ENCODE results near the gene C6orf120.
"Not testable (repeated sequence)": the region's sequence is repeated elsewhere in the genome, so short reads cannot be mapped to it uniquely, and the experiment has no call there.

C6orf120 gene

GRCh38 chr6:169684056-169684455 is 17.9 kb upstream of the C6orf120 start:
- ATAC-seq (no peak), DNase-seq (no peak)

DNA sequence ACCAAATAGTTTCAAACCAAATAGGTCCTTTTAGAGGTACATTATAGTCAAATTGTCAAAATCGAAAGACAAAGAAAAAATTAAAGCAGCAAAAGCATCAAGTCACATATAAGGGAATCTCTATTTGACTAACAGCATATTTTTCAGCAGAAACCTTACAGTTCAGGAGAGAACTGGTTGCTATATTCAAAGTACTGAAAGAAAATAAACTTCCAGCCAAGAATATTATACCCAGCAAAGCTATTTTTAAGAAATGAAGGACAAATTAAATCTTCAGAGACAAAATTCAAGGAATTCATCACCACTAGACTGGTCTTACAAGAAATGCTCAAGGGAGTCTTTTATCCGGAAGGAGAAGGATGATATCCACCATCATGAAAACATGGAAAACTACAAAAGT is 16.1 kb upstream of the C6orf120 start:
- ATAC-seq = no peak
- no peak for DNase-seq

DNA sequence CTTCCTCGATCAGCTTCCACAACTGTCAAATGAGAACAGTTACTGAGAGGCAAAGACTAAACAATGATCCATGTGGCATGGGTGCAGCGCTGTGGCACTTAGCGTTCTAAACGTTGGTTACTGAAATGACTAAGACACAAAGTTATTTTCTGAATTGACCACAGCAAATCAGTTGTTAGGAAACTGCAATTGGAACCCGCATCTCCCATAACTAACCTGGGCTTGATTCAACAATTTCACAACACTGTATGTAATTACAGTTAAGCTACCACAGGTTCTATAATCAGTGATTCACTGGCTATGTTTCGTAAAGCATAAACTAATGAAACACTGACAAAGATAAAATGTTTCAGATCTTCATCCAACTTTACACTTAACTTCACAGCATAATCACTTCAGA is 12.6 kb upstream of the C6orf120 start:
- ATAC-seq (no peak), DNase-seq (no peak)

DNA sequence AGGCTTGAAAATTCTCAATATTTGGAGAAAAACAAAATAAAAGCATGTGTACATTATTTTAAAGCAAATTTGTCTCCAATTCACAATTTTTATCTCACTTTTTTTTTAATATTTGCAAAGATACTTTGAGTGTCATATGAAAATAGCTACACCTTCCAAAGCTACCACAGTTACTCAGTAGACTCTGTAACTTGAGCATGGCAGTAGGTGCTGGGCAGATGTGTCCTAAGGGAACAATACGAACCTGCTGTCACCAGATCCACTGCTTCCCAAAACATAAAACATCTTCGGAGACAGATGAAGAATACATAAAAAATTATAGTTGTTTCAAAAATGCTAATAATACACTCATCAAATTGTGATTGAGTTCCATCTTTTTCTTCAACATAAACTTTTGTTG is 10.7 kb upstream of the C6orf120 start:
- DNase-seq (no peak), ATAC-seq (no peak)

DNA sequence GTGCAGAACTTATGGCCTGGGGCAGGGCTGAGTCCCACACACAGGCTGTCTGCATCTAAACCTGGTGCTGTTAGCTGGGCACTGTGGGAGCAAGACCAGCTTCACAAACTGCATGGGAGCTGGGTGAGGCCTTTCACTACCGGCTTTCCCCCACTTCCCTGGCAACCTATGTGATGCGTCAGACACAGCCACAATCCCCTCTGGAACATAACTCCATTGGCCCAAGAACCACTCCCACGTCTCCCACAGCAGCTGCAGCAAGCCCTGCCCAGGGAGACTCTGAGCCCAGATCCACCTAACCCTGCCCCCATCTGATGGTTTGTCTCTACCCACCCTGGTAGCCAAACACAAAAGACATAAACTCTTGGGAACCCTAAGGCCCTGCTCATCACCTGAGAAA is 9.4 kb upstream of the C6orf120 start:
- DNase-seq (no peak), ATAC-seq (no peak)

DNA sequence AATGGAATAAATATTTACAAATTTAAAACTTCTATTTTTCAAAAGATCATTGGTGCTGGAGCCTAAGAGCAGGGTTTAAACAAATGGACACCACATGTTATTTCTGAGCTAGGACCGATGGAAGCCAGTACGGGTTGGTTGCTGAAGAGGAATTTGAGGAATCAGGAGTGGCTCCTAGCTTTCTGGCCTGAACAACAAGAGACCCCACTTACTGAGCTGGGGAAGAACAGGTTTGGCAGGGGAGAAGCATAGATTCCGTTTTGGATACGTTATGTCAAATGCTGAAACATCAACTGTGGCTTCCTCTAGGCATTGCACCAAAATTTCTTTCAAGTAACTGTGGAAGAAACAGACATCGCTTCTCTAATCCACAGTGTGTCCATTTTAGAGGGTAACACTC is 6.8 kb upstream of the C6orf120 start:
- ATAC-seq = no peak
- no peak for DNase-seq

DNA sequence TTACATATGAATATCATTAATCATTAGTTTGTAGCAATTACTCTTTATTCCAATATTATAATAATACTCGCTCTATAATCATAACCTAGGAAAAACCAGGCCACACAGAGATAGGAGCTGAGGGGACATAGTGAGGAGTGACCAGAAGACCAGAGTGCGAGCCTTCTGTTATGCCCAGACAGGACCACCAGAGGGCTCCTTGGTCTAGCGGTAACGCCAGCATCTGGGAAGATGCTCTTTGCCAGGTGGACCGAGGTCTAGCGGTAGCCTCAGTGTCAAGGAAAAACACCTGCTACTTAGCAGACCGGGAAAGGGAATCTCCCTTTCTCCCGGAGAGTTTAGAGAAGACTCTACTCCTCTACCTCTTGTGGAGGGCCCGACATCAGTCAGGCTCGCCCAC is 4.8 kb upstream of the C6orf120 start:
- peak; percentile 32 for DNase-seq
- ATAC-seq = not testable (repeated sequence)

- DNase-seq (no peak), ATAC-seq (no peak)
Observed at GRCh38 chr6:169700296-169700695, 1.6 kb upstream of the C6orf120 start.

GRCh38 chr6:169701311-169701953 is 494 bp upstream of the C6orf120 start:
- DNase-seq (peak; percentile 17), ATAC-seq (no peak)

DNA sequence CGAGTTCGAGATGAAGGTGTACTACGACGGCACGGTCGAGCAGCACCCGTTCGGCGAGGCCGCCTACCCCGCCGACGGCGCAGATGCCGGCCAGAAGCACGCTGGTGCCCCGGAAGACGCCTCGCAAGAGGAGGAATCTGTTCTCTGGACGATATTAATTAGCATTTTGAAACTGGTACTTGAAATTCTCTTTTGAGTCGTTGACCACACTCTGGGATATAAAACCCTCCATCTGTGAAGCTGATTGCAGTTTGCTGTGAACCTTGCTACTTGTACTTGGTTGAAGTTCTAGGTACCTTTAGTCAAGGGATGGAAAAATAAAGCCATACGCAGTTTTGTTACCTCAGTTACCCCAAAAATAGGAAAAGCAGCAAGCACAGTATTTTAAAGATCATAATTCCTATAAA is 917 bp downstream of the C6orf120 start:
- DNase-seq (peak; percentile 50), ATAC-seq (peak; percentile 1)

DNA sequence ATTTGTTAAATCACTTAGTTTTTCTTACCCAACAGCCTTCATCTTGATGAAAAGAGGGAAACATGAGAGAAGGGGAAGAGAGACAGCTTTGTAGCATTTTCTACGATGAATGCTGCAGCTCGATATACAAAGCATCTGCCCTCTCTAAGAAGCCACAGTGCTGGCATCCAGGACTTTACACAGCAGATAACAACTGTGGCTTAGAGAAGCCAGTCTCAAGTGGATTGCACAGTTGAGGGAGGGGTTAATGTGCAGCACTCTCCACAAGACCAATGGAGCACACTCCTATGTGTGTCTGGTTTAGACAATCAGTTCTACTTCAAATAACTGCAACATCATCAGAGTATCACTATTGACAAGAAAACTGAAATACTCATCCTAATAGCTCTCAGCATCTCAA is 5.8 kb downstream of the C6orf120 start:
- DNase-seq = no peak
- no peak for ATAC-seq

- DNase-seq = no peak
- no peak for ATAC-seq
Observed at GRCh38 chr6:169709293-169709692, 7.4 kb downstream of the C6orf120 start.

DNA sequence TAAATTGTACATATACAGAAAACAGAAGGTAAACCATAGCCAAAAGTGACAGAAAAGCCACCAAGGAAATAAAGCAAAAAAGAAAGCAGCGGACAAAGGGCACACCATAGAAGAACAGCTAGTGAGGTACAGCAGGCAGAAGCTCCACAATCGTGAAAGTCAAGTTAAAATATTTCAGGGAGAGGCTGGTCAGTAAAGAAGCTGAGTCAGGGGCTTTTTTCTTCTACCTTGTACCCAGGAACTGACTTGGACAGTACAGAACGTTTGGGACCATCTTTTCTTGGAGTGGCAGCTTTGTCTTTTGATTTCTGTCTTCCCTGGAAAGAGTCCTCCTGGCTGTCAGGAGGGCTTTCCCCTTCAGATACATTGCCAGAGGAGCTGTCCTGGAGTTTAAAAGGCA is 8.1 kb downstream of the C6orf120 start:
- DNase-seq (no peak), ATAC-seq (no peak)

- ATAC-seq (peak; percentile 61), DNase-seq (no peak)
Observed at GRCh38 chr6:169714178-169714577, 12.3 kb downstream of the C6orf120 start.

- DNase-seq (no peak), ATAC-seq (no peak)
Observed at GRCh38 chr6:169714595-169714994, 12.7 kb downstream of the C6orf120 start.

GRCh38 chr6:169719117-169719516 is 17.2 kb downstream of the C6orf120 start:
- ATAC-seq (no peak), DNase-seq (no peak)

GRCh38 chr6:169720207-169720855 is 18.4 kb downstream of the C6orf120 start:
- DNase-seq = no peak

DNA sequence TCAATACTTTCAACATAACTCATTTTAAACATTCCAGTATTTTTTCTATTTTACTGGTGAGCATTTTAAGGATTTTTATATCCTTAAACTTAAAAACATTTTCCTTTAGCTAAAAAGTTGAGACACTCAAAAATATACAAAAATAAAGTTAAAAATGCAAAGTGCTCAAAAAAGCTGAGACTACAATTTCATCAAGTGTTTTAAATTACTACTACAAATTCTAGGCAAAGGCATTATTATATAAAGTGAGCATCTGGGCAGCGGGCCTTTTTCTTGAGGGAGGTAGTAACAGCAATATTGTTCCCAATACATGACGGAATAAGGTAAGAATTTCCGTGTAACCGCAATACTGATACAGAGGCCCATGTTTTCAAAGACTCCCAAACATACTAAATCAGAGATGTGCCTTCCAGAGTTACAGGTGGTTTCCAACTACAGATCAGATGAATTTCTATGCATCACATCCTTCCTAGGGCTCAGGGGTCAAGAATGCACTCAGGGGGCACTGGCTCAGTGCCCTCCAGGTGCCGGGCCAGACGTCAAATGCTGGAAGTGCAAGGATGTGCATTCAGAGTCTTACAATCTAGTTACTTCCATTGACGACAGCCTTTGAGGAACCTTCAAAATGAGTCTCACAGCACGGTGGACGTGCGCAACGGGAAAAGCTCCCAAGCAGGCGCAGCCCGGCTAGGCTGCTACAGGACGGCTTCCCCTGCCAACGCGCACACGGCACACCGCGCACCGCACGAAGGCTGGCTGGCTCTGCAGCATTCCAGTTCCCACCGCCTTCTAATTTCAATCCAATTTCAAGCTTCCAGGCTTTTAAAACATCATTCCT is 20.7 kb downstream of the C6orf120 start:
- DNase-seq = peak; percentile 43
- ATAC-seq = peak; percentile 37

More at GRCh38 chr6:169720207-169720855, 18.4 kb downstream of the C6orf120 start:
- ATAC-seq = no peak

- DNase-seq (peak; percentile 70), ATAC-seq (peak; percentile 34)
Observed at GRCh38 chr6:169723200-169723909, 21.4 kb downstream of the C6orf120 start.

DNA sequence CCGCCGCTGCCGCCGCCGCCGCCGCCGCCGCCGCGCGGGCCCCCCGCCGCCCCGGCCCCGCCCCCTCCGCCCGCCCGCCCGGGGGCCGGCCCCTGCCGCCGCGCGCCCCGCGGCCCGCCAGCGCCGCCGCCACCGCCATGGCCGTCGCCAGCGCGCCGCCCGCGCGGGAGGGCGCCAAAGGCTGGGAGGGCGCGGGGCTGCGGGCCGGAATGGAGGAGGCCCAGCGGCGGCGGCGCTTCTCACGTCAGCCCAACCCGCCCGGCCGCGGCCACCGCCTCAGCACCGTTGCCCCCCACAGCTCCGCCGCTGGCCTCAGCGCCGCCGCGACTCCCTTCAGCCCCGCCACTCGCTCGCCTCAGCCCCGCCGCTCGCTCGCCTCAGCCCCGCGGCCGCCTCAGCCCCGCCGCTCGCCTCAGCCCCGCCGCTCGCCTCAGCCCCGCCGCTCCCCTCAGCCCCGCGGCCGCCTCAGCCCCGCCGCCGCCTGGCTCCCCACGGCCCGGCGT is 22.1 kb downstream of the C6orf120 start:
- peak; percentile 51 for DNase-seq
- peak; percentile 48 for ATAC-seq

DNA sequence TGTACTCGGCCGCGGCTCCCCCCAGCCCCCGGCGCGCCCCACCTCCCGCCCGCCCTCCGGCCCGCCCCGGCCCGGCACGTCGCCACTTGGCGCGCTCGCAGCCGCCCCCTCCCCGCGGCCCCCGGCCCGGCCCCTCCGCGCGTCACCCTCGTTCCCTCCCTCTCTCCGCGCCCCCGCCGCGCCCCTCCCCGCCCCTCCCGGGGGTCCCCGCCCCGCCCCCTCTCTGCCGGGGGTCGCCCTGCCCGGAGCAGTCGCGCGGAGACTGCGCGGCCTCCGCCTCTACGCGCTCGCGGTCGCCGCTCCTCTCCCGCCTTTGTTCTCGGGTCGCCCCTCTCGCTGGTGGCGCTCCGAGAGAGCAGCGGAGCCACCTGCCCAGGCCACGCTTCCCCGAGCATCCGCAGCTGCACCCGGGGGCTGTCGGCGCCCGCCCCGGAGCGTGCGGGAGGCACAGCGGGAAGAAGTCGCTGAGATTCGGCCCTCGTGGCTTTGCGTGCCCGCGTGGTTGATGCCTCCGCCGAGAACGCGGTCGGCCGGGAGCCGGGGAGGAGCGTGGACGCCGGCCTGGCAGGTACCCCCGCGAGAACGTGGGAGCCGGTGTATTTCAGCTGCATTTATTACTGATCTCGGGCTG is 22.7 kb downstream of the C6orf120 start, which contains the start of gene PHF10:
TSS of gene PHF10 (minus strand) at position 7 of the 631 bp plus-strand sequence. CDS start 569 bp downstream, outside the sequence.
- ATAC-seq (peak; percentile 65), DNase-seq (peak; percentile 80)
